ENCODE data around the gene ATG7.

The ATG7 gene

GRCh38 chr3:11560746-11561145 lies 288.5 kb downstream of the ATG7 start:
- H3K27me3 ChIP-seq (ENCODE audit: control insufficient read depth, insufficient read depth, low read length, poor library complexity, severe bottlenecking): no peaks in the 10 kb centered on the region
- 90% methylated on average over 12 of the region's 12 CpGs for WGBS, 2 experiments
- peaks cover 20% of the 10 kb centered on the region for H3K4me1 ChIP-seq (ENCODE audit: control insufficient read depth, insufficient read depth, low read length)
- peaks cover 21% of the 10 kb centered on the region for H3K36me3 ChIP-seq (ENCODE audit: control insufficient read depth, insufficient read depth, low read length)
- no peak overlapping the region for H3K4me3 ChIP-seq (ENCODE audit: insufficient read depth, low read depth, low read length)
- H3K9me3 ChIP-seq (ENCODE audit: control insufficient read depth, low read length): no peaks in the 10 kb centered on the region
- peak overlapping the region; percentile 11 for H3K27ac ChIP-seq (ENCODE audit: insufficient read depth, low read depth, low read length, poor library complexity, severe bottlenecking)

GRCh38 chr3:11562277-11562881 lies 290.2 kb downstream of the ATG7 start:
- no peaks in the 10 kb centered on the region for H3K27me3 ChIP-seq (ENCODE audit: control insufficient read depth, insufficient read depth, low read length, poor library complexity, severe bottlenecking)
- no peak overlapping the region for H3K4me3 ChIP-seq (ENCODE audit: insufficient read depth, low read depth, low read length)
- no peaks in the 10 kb centered on the region for H3K9me3 ChIP-seq (ENCODE audit: control insufficient read depth, low read length)
- peaks cover 26% of the 10 kb centered on the region for H3K36me3 ChIP-seq (ENCODE audit: control insufficient read depth, insufficient read depth, low read length)
- WGBS, 2 experiments: 94 to 95% methylated on average over 17 of the region's 17 CpGs
- H3K27ac ChIP-seq (ENCODE audit: insufficient read depth, low read depth, low read length, poor library complexity, severe bottlenecking): no peak overlapping the region
- peaks cover 15% of the 10 kb centered on the region for H3K4me1 ChIP-seq (ENCODE audit: control insufficient read depth, insufficient read depth, low read length)

- Histone ChIP-seq H3K27ac (ENCODE audit: insufficient read depth, low read depth, low read length, poor library complexity, severe bottlenecking) (no peak overlapping the region), H3K4me1 (ENCODE audit: control insufficient read depth, insufficient read depth, low read length) (peaks cover 15% of the 10 kb centered on the region), H3K9me3 (ENCODE audit: control insufficient read depth, low read length) (no peaks in the 10 kb centered on the region), H3K4me3 (ENCODE audit: insufficient read depth, low read depth, low read length) (no peak overlapping the region), H3K27me3 (ENCODE audit: control insufficient read depth, insufficient read depth, low read length, poor library complexity, severe bottlenecking) (no peaks in the 10 kb centered on the region), H3K36me3 (ENCODE audit: control insufficient read depth, insufficient read depth, low read length) (peaks cover 23% of the 10 kb centered on the region)
- 94 to 95% methylated on average over 16 of the region's 16 CpGs for WGBS, 2 experiments
These were observed 291.1 kb downstream of the ATG7 start for GRCh38 chr3:11563159-11563864.

GRCh38 chr3:11563865-11564185 lies 291.6 kb downstream of the ATG7 start:
- H3K27ac ChIP-seq (ENCODE audit: insufficient read depth, low read depth, low read length, poor library complexity, severe bottlenecking): no peak overlapping the region
- H3K36me3 ChIP-seq (ENCODE audit: control insufficient read depth, insufficient read depth, low read length): peaks cover 19% of the 10 kb centered on the region
- WGBS, 2 experiments: 94 to 97% methylated on average over 7 of the region's 7 CpGs
- peaks cover 15% of the 10 kb centered on the region for H3K4me1 ChIP-seq (ENCODE audit: control insufficient read depth, insufficient read depth, low read length)
- H3K4me3 ChIP-seq (ENCODE audit: insufficient read depth, low read depth, low read length): no peak overlapping the region
- H3K27me3 ChIP-seq (ENCODE audit: control insufficient read depth, insufficient read depth, low read length, poor library complexity, severe bottlenecking): no peaks in the 10 kb centered on the region
- no peaks in the 10 kb centered on the region for H3K9me3 ChIP-seq (ENCODE audit: control insufficient read depth, low read length)

GRCh38 chr3:11564577-11565001 lies 292.4 kb downstream of the ATG7 start:
- Histone ChIP-seq H3K27ac (ENCODE audit: insufficient read depth, low read depth, low read length, poor library complexity, severe bottlenecking) (no peak overlapping the region), H3K36me3 (ENCODE audit: control insufficient read depth, insufficient read depth, low read length) (peaks cover 13% of the 10 kb centered on the region), H3K9me3 (ENCODE audit: control insufficient read depth, low read length) (no peaks in the 10 kb centered on the region), H3K27me3 (ENCODE audit: control insufficient read depth, insufficient read depth, low read length, poor library complexity, severe bottlenecking) (no peaks in the 10 kb centered on the region), H3K4me3 (ENCODE audit: insufficient read depth, low read depth, low read length) (no peak overlapping the region), H3K4me1 (ENCODE audit: control insufficient read depth, insufficient read depth, low read length) (peaks cover 15% of the 10 kb centered on the region)
- WGBS, 2 experiments: 94 to 96% methylated on average over 19 of the region's 19 CpGs

GRCh38 chr3:11565072-11565471 lies 292.9 kb downstream of the ATG7 start:
- Histone ChIP-seq H3K36me3 (ENCODE audit: control insufficient read depth, insufficient read depth, low read length) (peaks cover 13% of the 10 kb centered on the region), H3K27ac (ENCODE audit: insufficient read depth, low read depth, low read length, poor library complexity, severe bottlenecking) (no peak overlapping the region), H3K27me3 (ENCODE audit: control insufficient read depth, insufficient read depth, low read length, poor library complexity, severe bottlenecking) (no peaks in the 10 kb centered on the region), H3K4me3 (ENCODE audit: insufficient read depth, low read depth, low read length) (no peak overlapping the region), H3K9me3 (ENCODE audit: control insufficient read depth, low read length) (no peaks in the 10 kb centered on the region), H3K4me1 (ENCODE audit: control insufficient read depth, insufficient read depth, low read length) (peaks cover 15% of the 10 kb centered on the region)
- WGBS, 2 experiments: 96 to 97% methylated on average over 16 of the region's 16 CpGs

GRCh38 chr3:11565492-11565891 lies 293.3 kb downstream of the ATG7 start:
- Histone ChIP-seq H3K27me3 (ENCODE audit: control insufficient read depth, insufficient read depth, low read length, poor library complexity, severe bottlenecking) (no peaks in the 10 kb centered on the region), H3K4me1 (ENCODE audit: control insufficient read depth, insufficient read depth, low read length) (peaks cover 12% of the 10 kb centered on the region), H3K9me3 (ENCODE audit: control insufficient read depth, low read length) (no peaks in the 10 kb centered on the region), H3K27ac (ENCODE audit: insufficient read depth, low read depth, low read length, poor library complexity, severe bottlenecking) (no peak overlapping the region), H3K36me3 (ENCODE audit: control insufficient read depth, insufficient read depth, low read length) (peaks cover 13% of the 10 kb centered on the region), H3K4me3 (ENCODE audit: insufficient read depth, low read depth, low read length) (no peak overlapping the region)
- 93 to 96% methylated on average over 12 of the region's 12 CpGs for WGBS, 2 experiments

- Histone ChIP-seq H3K27ac (ENCODE audit: insufficient read depth, low read depth, low read length, poor library complexity, severe bottlenecking) (no peak overlapping the region), H3K4me3 (ENCODE audit: insufficient read depth, low read depth, low read length) (no peak overlapping the region), H3K9me3 (ENCODE audit: control insufficient read depth, low read length) (no peaks in the 10 kb centered on the region), H3K36me3 (ENCODE audit: control insufficient read depth, insufficient read depth, low read length) (peaks cover 13% of the 10 kb centered on the region), H3K27me3 (ENCODE audit: control insufficient read depth, insufficient read depth, low read length, poor library complexity, severe bottlenecking) (no peaks in the 10 kb centered on the region), H3K4me1 (ENCODE audit: control insufficient read depth, insufficient read depth, low read length) (peaks cover 8% of the 10 kb centered on the region)
- WGBS, 2 experiments: 90 to 97% methylated on average over 7 to 9 of the region's 9 CpGs
These were observed 293.7 kb downstream of the ATG7 start for GRCh38 chr3:11565932-11566331.

GRCh38 chr3:11566478-11566877 lies 294.3 kb downstream of the ATG7 start:
- Histone ChIP-seq H3K4me1 (ENCODE audit: control insufficient read depth, insufficient read depth, low read length) (peaks cover 2% of the 10 kb centered on the region), H3K36me3 (ENCODE audit: control insufficient read depth, insufficient read depth, low read length) (peaks cover 13% of the 10 kb centered on the region), H3K9me3 (ENCODE audit: control insufficient read depth, low read length) (no peaks in the 10 kb centered on the region), H3K27me3 (ENCODE audit: control insufficient read depth, insufficient read depth, low read length, poor library complexity, severe bottlenecking) (no peaks in the 10 kb centered on the region), H3K27ac (ENCODE audit: insufficient read depth, low read depth, low read length, poor library complexity, severe bottlenecking) (no peak overlapping the region), H3K4me3 (ENCODE audit: insufficient read depth, low read depth, low read length) (no peak overlapping the region)
- 96 to 97% methylated on average over 20 of the region's 20 CpGs for WGBS, 2 experiments

- 87 to 90% methylated on average over 15 to 17 of the region's 17 CpGs for WGBS, 2 experiments
These were observed 294.7 kb downstream of the ATG7 start for GRCh38 chr3:11566916-11567315.

More at GRCh38 chr3:11566916-11567315, 294.7 kb downstream of the ATG7 start:
- no peaks in the 10 kb centered on the region for H3K9me3 ChIP-seq (ENCODE audit: control insufficient read depth, low read length)
- no peaks in the 10 kb centered on the region for H3K4me1 ChIP-seq (ENCODE audit: control insufficient read depth, insufficient read depth, low read length)
- H3K4me3 ChIP-seq (ENCODE audit: insufficient read depth, low read depth, low read length): no peak overlapping the region
- H3K27me3 ChIP-seq (ENCODE audit: control insufficient read depth, insufficient read depth, low read length, poor library complexity, severe bottlenecking): no peaks in the 10 kb centered on the region
- no peak overlapping the region for H3K27ac ChIP-seq (ENCODE audit: insufficient read depth, low read depth, low read length, poor library complexity, severe bottlenecking)
- H3K36me3 ChIP-seq (ENCODE audit: control insufficient read depth, insufficient read depth, low read length): peaks cover 13% of the 10 kb centered on the region
